Measurements from ENCODE around the gene HNRNPUL1.

DNA sequence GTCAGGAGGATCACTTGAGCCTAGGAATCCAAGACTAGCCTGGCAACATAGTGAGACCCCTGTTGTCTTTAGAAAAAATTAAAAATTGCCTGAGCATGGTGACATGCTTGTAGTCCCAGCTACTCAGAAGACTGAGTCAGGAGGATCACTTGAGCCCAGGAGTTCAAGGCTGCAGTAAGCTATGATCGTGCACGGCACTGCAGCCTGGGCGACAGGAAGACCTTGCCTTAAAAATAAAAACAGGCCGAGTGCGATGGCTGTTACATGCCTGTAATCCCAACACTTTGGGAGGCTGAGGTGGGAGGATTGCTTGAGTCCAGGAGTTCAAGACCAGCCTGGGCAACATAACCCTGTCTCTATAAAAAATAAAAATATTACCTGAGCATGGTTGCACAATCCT is 5.4 kb downstream of the HNRNPUL1 start:
- TF ChIP-seq SP1 (IDR thresholded peaks at IDR 0.05) (no peak), FOXM1 (IDR thresholded peaks at IDR 0.05; ENCODE audit: borderline replicate concordance) (no peak), TARDBP (IDR thresholded peaks at IDR 0.05) (no peak), ARNT (IDR thresholded peaks at IDR 0.05) (no peak), FOXK2 (IDR thresholded peaks at IDR 0.05) (no peak), HDGF (IDR thresholded peaks at IDR 0.05; ENCODE audit: borderline replicate concordance) (no peak), SUZ12 (IDR thresholded peaks at IDR 0.05) (no peak), ELF4 (IDR thresholded peaks at IDR 0.05) (no peak), PKNOX1 (IDR thresholded peaks at IDR 0.05) (no peak), ZNF384 (IDR thresholded peaks at IDR 0.05) (no peak), NFRKB (IDR thresholded peaks at IDR 0.05) (no peak), LEF1 (IDR thresholded peaks at IDR 0.05; ENCODE audit: borderline replicate concordance) (no peak), BHLHE40 (IDR thresholded peaks at IDR 0.05; ENCODE audit: borderline replicate concordance) (no peak), CTBP1 (IDR thresholded peaks at IDR 0.05; ENCODE audit: borderline replicate concordance) (no peak)

Data from HEK293T (cell line).